Daoy (cell line): ENCODE data around the gene SLC5A2. TPM values are rescaled to one million over a fixed set of nuclear protein-coding genes. Genes with fewer than 3 reads are reported as not detected.
A peak's percentile ranks its signal among the peaks of the same experiment; 100 is the strongest.
"Not testable (repeated sequence)": the region's sequence is repeated elsewhere in the genome, so short reads cannot be mapped to it uniquely, and the experiment has no call there.

Experiments
- DNase-seq: peaks from one replicate; pipeline ENCODE4 v3.0.0-alpha.2; 2015; ENCODE audit warnings: low read depth
- total RNA-seq: library from RNA; depleted of rRNA; stranded (reverse); fragments of >200 nt; shearing (Covaris generic); gene quantifications from 2 replicates; pipeline ENCODE4 v1.2.3, GENCODE V29; 2014

SLC5A2 gene
- total RNA-seq, 1 experiment from 2014 or later, result not detected

DNA sequence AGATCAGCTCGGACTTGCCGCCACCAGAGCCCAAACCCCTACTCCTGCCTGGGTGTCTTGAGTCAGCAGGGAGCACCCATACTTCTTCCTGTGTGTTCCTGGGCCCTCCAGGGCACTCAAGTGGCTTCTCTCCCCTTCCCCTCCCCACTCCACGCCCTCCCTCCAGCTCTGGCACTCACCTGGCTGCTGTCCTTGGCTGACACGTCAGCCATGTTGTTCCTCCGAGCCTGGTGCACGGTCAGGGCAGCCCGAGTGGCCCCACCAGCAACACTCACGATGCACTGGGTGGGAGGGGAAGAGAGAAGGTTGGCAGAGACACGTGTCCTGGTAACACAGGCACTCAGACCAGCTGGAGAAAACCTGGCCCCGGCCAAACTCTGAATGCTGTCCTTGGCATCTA lies 13.7 kb downstream of the SLC5A2 start:
- no peak for DNase-seq

DNA sequence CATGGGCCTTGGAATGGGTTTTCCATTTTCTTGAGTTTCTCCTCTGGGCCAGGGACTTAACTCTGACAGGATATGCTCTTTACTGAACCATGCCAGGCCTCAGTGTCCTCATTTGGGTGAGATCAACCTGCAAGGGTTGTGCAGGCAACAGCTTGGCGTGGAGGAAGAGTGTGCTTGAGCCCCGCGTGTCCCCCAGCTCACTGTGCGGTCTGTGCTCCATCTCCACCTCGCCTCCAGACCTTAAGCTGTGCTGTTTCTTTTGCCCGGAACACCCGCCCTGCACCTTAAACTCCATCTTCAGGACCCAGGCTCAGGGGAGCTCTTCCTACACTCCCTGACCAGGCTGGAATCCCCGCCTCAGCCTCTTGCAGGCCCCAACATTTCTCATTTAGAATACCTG lies 15.6 kb downstream of the SLC5A2 start:
- DNase-seq, result no peak

DNA sequence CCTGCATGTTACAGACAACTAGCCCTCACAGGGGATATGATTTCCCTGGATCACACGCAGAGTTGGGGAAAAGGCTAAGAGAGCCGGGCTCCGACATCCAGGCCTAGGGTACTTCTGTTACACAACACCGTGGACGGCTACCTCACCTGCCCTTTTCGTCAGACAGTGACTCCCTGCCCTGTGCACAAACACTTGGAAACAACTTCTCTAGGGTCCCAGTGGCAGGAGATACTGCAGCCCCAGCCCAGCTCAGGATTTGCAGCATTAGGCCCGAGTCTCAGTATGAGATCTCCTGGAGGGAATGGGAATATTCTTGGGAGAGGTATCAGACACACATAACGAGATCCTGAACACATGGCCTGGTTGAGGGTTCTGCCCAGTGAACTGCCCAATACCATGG lies 17.0 kb downstream of the SLC5A2 start:
- no peak for DNase-seq

DNA sequence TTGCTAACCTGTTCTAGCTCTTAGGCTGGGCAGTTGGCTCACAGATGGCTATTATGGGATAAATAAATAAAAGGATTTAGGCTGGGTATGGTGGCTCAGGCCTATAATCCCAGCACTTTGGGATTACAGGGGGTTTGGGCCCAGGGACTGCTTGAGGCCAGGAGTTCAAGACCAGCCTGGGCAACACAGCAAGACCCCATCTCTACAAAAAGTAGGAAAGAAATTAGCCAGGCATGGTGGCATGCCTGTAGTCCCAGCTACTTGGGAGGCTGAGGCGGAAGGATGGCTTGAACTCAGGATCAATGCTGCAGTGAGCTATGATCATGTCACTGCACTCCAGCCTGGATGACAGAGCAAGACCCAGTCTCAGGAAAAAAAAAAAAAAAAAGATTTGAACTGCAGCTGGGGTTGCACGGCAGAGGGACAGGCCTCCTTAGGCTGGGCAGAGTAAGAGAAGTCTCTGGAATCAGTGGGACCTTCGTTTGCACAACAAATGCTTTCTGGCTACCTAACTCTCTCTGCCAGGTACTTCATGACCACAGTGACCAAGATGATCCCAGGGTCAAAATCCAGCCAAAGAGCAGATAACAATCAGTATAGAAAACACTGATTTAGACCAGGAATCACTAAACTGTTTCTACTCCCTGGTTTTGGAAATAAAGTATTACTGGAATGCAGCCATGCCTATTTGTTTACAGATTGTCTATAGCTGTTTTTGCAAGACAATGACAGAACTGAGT lies 18.5 kb downstream of the SLC5A2 start:
- DNase-seq, result no peak

DNA sequence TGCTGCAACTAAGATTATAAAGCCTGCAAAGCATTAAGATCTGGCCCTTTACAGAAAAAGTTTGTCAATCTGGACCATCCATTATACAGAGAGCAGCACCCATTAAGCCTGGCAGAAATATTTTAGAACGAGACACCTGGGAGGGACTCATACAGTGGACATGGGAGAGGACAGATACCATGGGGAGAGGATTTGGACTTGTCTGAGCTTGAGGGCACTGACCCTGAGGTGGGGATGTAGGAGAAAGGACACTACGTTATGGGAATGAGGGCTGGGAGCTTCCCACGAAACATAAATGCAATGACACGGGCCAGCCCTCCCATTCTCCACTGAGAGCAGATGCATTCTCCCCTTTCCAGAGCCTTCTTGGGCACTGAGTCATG lies 19.0 kb downstream of the SLC5A2 start:
- DNase-seq, result no peak

DNA sequence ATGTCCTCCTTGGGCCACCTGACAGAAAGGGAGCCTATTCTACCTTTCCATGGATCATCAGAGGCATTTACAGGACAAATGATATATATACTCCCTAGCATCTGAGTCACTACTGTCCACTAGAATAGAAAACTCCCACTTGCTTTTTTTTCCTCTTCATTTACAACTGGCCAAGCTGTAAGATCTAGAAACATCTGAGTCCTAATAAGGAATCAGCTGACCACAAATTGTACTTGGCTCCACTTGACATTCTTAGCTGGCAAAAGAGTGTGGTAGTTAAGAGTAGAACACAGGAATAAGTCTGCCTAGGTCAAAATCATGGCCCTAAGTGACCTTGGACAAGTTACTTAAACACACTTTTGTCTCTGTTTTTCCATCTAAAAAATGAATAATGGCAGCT lies 20.1 kb downstream of the SLC5A2 start:
- DNase-seq, result no peak

DNA sequence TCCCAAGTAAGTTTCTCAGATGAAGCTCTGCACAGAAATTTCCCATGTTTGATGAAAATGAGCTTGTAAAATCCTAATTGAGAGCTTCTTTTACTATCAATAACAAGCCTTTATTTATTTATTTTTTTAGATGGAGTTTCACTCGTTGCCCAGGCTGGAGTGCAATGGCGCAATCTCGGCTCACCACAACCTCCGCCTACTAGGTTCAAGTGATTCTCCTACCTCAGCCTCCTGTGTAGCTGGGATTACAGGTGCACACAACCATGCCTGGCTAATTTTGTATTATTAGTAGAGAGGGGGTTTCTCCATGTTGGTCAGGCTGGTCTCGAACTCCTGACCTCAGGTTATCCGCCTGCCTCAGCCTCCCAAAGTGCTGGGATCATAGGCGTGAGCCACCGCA lies 20.6 kb downstream of the SLC5A2 start:
- not testable (repeated sequence) for DNase-seq

DNA sequence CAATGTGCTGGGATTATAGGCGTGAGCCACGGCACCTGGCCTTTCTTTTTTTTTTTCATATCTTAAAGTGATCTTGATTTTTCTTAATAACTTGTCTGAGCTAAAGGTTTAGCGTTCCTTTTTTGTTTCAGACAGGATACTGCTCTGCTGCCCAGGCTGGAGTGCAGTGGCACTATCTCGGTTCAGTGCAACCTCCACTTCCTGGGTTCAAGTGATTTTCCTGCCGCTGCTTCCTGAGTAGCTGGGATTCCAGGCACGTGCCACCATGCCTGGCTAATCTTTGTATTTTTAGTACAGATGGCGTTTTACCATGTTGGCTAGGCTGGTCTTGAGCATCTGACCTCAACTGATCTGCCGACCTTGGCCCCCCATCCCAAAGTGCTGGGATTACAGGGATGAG lies 21.2 kb downstream of the SLC5A2 start:
- no peak for DNase-seq

DNA sequence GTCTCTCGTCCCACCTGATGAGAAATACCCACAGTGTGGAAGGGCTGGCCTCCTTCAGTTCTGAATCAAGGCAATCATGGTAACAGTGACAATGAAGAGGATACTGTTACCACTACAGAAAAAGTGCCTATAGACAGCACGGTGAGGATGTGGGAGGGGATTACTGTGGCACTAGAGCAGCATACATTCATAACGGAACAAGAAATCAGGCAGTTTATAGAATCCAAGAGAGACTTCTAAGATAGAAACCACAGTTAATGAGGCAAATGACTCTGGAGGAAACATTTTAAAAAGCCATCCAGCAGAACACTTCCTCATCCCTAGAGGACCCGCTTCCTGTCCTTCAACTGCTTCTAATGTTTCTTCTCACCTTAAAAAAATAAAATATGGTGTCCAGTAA lies 22.6 kb downstream of the SLC5A2 start:
- no peak for DNase-seq

DNA sequence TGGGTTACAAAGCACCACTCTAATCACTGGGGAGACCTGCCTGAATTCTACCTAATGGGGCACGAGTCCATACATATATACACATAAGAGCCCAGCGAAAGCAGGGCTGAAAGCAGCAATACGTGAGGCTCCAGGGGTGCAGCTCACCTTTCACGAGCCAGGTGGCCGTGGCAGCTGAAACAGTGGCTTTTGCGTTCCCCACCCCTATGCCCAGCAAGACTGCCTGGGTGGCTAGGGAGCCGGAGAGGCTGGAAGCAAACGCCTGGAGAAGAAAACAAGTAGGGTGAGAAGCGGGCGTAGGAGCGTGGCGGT lies 24.6 kb downstream of the SLC5A2 start:
- no peak for DNase-seq

DNA sequence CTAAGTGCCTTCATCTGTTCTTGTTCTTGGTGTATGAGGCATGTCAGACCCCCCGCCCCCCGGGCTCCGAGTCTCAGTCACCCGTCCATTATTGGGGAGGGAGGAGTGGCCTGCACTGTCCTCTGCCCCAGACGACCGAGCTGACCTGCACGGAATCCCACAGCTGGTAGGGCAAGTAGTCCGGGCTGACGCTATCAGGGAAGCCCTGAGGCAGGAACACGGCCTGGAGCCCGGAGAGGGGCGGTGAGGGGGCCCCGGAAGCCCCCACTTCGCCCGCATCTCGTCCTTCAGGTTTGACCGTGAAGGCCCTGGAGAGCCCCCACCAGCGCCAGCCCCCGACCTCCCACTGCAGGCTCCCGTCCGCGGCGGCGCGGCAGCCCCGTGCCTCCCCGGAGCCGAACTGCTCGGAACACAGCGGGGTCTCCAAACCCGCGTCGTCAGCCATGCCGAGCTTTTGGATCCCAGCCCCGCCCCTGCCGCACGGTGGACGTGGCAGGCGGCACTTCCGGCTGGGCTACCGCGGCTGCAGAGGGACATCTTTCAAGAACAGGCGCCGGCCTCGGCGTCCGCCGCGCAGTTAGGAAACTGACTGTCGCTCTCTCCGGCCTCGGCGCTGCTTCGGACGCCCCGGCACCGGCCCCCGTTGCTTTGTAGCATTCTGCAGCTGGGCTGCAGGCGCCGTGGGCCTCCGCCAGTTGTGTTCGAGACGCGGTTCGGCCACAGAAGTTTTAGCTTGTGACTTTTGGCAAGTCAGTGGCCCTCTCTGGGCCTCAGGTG lies 25.2 kb downstream of the SLC5A2 start, which contains the start of gene RUSF1:
RUSF1 (minus strand) TSS at position 463 of the 777 bp plus-strand sequence; CDS start at position 445, 18 bp downstream.
- DNase-seq, result peak; percentile 93

DNA sequence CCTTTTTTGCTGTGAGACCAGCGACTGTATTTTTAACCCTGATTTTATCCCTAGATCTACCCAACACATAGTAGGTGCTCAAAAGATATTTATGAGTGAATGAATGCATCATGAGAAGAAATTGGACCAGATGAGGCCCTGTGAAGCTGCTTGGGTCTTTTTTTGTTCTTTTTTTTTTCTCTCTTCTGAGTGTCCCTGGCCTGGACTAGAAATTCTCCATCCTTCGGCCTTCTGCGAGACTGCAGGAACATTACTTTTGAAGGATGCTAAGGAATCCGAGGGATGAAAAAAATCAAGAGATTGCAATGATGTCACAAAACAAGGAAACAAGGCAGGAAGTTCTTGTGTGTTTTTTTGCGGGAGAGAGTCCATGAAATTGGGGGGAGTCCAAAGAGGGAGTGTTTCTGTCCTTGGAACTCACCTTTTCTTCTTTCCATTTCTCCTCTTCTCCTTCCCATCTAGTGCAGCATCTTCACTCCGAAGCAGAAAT lies 25.8 kb downstream of the SLC5A2 start:
- peak; percentile 22 for DNase-seq

DNA sequence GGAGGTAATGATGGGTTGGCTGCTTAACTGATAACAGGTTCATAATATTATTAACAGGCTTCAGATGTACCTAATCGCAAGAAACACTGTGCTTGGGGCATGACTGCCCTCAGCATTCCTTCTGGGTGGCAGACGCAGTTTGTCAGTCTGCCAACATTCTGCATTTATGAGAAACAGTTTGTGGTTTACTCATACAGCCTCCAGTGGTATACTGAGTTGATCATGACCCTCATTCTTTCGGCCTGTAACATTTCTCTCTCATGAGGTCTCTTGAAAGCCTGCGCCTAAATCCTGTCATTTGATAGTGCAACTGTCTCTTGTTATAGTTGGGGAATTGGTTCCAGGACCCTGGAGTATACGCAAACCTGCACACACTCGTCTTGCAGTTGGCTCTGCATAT lies 30.2 kb downstream of the SLC5A2 start:
- peak; percentile 24 for DNase-seq

DNA sequence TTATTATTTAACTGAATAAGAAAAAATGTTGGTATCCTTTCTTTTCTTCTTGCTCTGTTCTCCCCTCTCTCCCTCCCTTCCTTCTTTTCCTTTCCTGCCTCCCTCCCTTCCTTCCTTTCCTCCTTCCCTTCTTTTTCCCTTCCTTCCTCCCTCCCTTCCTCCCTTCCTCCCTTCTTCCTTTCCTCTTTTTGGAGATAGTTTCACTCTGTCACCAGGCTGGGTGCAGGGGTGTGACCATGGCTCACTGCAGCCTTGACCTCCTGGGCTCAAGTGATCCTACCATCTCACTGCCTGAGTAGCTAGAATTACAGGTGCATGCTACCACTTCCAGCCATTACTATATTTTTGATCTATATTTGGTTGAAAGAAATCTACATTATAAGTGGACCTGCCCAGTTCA lies 31.0 kb downstream of the SLC5A2 start:
- DNase-seq, result no peak

DNA sequence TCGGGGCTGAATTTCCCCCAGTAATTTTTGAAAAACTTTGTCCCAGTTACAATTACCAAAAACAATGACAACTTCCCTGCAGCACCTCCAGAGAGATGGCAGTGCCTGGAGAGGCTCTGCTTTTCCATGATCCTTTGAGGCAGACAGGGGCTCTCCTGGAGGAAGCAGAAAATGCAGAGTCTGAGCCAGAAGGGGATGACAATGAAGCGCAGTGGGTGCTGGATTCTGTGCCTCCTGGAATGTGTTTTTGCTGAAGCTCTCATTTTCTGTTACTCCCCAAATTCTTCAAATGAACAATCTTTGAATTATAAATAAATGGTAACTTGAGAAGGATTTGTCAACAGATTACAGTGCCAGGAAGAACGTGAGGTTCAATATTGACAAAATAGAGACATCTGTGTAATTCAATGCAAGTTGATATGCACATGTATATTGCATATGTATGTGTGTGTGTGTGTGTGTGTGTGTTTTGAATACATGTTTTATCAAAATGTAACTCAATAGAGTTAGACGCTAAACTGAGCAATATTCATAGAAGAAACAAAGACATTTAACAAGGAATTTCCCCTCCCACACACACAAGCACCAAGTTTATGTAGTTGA lies 35.0 kb downstream of the SLC5A2 start:
- no peak for DNase-seq

DNA sequence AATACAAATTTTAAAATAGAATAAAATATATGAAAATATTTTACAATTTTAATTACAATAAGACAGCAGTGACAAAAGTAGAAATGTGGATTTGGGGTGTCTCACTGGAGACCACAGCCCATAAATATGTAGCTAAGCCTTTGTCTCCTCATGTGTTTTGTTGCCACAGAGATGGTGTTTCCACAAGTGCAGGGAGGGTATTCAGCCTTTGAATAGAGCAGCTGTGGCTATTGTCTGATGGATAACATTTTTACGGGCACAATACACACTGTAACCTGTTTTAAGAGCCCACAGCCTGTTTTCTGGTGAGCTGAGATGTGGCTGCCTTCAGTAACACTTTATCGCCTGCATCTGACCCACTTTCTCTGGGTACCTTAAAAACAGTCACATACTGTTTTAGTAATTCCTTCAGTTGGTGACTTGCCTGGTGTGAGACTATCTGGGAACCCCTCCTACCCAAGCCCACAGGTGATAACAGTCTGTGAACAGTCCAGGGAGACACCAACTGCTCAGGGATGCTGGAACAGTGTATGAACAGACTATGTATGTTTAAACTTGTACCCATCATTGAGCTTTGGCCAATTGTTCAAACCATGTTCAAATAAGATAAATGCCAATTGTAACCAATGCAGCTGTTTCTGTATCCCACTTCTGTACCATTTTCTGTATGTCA lies 37.0 kb downstream of the SLC5A2 start:
- no peak for DNase-seq

DNA sequence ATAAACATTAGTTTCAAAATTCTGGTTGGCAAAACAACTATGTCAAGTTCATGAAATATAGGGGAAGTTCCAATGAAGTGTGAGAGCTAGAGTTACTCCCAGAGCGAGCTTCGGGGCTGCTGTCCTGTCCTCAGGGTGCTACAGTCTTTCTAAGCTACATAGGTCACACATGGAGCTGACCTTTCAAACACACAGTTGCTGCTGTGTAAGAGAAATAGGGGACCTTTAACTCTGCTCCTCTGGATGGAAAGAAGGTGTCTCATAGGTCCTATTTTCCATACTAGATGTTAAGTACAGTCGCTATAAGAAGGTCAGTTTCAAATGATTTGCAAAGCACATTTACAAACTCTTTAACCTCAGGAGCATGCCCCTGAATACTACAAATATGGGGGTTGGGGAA lies 38.4 kb downstream of the SLC5A2 start:
- DNase-seq, result no peak

DNA sequence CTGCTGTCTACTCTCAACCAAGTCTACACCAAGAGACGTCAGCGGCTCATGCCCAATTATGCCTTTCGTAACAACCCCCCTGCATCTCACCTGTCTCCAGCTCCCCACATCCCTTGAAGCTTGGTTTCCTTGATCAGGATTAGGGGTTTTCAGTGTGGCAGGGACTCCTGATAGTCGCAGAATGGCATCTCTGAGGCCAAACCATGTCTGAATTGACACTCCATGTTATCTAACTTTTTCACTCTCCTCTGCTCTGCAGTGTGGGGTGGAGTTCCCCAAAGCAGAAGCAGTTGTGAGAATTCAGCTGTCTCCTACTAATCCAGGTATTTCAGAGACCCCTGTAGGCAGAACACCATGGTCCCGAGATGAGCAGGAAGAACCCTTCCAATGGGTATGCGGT lies 39.1 kb downstream of the SLC5A2 start:
- no peak for DNase-seq

DNA sequence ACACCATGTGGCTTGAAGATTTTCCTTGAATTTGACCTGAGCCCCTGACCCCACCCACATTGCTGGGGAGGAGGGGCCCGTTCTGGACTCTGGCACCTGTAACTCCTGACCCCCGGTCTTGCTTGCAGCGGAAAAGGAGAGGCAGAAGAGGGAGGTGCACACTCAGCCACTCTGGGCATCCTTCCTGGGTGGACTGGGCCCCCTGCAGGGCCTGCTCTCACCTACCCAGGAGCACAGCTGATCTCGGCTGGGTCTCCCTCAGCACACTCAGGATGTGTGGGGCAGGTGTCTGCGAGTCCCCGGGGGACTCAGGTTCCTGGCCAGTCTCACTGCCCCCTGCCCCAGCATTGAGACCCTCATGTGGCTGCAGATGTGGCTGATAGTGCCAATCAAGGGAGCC lies 40.8 kb downstream of the SLC5A2 start:
- DNase-seq, result not testable (repeated sequence)

DNA sequence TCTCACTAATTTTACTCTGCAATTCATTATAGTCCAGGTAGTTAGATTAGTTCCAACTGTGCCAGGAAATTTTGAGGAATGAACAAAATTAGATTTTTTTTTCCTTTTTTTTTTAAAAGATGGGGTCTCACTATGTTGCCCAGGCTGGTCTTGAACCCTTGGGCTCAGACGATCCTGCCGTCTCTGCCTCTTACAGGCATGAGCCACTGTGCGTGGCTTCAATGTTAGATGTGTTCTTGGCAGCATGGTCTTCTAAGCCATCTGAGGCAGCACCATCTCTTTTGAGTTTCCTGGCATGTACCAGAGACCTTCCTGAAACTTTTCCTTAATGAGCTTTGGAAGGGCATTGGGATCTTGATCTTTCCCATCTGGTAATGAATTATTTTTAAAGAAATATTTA lies 42.2 kb downstream of the SLC5A2 start:
- no peak for DNase-seq

DNA sequence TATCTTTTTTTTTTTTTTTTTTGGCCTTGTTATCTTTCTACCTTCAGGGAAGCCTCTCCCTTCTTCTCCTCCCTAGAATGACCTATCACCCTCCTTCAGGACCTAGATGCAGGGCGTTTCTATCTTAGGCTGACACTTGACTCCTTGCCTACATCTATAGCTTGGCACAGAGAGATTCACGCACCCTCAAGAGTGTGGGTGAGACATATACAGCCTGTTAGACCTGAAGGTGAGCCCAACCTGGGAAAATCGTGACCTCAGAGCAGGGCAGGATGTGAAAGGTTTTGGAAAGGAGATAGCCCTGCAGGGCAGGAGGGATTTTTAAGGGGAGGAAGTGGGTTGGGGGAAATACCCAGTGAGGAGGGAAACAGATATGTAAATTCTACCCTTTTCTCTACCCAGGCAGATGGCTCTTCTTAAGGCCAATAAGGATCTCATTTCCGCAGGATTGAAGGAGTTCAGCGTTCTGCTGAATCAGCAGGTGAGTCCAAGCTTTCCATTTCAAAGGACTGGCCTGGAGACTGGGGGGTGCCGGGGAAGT lies 44.9 kb downstream of the SLC5A2 start, which contains the start of gene AHSP:
AHSP (plus strand) TSS at position 167 of the 541 bp plus-strand sequence; CDS start at position 407, 240 bp downstream.
- DNase-seq, result no peak
